ENCODE results near the gene BEST2.

- TF ChIP-seq EZH2 (IDR thresholded peaks at IDR 0.05) (no peak), POLR2A (IDR thresholded peaks at IDR 0.05; ENCODE audit: borderline replicate concordance, extremely low read depth, insufficient read depth, insufficient read length) (no peak), CEBPB (IDR thresholded peaks at IDR 0.05; ENCODE audit: low read depth) (no peak), YY1 (IDR thresholded peaks at IDR 0.05; ENCODE audit: extremely low read depth, insufficient replicate concordance, low read depth, low read length) (no peak), CTCF (IDR thresholded peaks at IDR 0.05 in 2 of 3, conservative IDR thresholded peaks at IDR 0.05 in 1 of 3; ENCODE audit: borderline replicate concordance in 1 of 3, insufficient read depth in 1 of 3, low read depth in 2 of 3, low read length in 2 of 3) (no peak), SP1 (IDR thresholded peaks at IDR 0.05; ENCODE audit: low read depth) (no peak)
These were observed 32.8 kb downstream of the BEST2 start for GRCh38 chr19:12784394-12784870.

Data from HCT116 (cell line).